Caco-2 (cell line): ENCODE data around the gene BROX. TPM values are rescaled to one million over a fixed set of nuclear protein-coding genes. Genes with fewer than 3 reads are reported as not detected.

Experiments
- BruUV-seq: library from RNA; stranded (reverse); fragments of 400-500 nt; replicated peaks from 2 replicates; lab custom pipeline; 2021; lab: Mats Ljungman, UMichigan
- CTCF ChIA-PET: fragments of 300-600 bp; sonication (Branson Sonifier 250); formaldehyde crosslinking; loops from one replicate; lab custom pipeline; 2022; ENCODE audit warnings: antibody characterized with exemption; lab: Charles Lee
- POLR2A ChIA-PET: fragments of 300-600 bp; sonication (Branson Sonifier 250); formaldehyde crosslinking; loops from one replicate; lab custom pipeline; 2022; ENCODE audit warnings: antibody characterized with exemption; lab: Charles Lee
- DNase-seq, 2 experiments: peaks; one replicate each; pipeline versions ENCODE4 v3.0.0 to v3.0.0-alpha.2; 2020 to 2022
- H3K27me3 ChIP-seq: replicated peaks from 2 replicates; pipeline ENCODE4 v1.6.0; 2011; ENCODE audit warnings: low read length; ENCODE audit not compliant: control insufficient read depth, insufficient read depth
- H3K36me3 ChIP-seq: 2 replicates; pipeline ENCODE4 v1.5.1; 2011; ENCODE audit warnings: low read length; ENCODE audit not compliant: control insufficient read depth, insufficient read depth
- H3K4me1 ChIP-seq: fragments of 250-450 bp; sonication (Bioruptor Pico); 2 replicates; pipeline ENCODE4 v1.5.1; 2020; ENCODE audit warnings: mild to moderate bottlenecking
- H3K4me3 ChIP-seq: 2 replicates; pipeline ENCODE4 v1.5.1; 2011; ENCODE audit warnings: low read depth, mild to moderate bottlenecking, control low read depth, low read length
- H3K9me3 ChIP-seq: fragments of 250-450 bp; sonication (Bioruptor Pico); 2 replicates; pipeline ENCODE4 v1.5.1; 2020; ENCODE audit warnings: mild to moderate bottlenecking, moderate library complexity
- H3K27ac Mint-ChIP-seq: one replicate; pipeline ENCODE4 v1.8.0; 2022; ENCODE audit warnings: mixed read lengths; ENCODE audit not compliant: unreplicated experiment
- H3K27me3 Mint-ChIP-seq: one replicate; pipeline ENCODE4 v1.8.0; 2022; ENCODE audit warnings: mixed read lengths; ENCODE audit not compliant: insufficient read depth, unreplicated experiment
- H3K36me3 Mint-ChIP-seq: one replicate; pipeline ENCODE4 v1.8.0; 2022; ENCODE audit warnings: mild to moderate bottlenecking, mixed read lengths; ENCODE audit not compliant: insufficient read depth, unreplicated experiment
- H3K4me1 Mint-ChIP-seq: one replicate; pipeline ENCODE4 v1.8.0; 2022; ENCODE audit warnings: low read depth, mixed read lengths; ENCODE audit not compliant: unreplicated experiment
- H3K4me3 Mint-ChIP-seq: one replicate; pipeline ENCODE4 v1.8.0; 2022; ENCODE audit warnings: mild to moderate bottlenecking, moderate library complexity, mixed read lengths; ENCODE audit not compliant: unreplicated experiment
- H3K9me3 Mint-ChIP-seq: one replicate; pipeline ENCODE4 v1.8.0; 2022; ENCODE audit warnings: mixed read lengths; ENCODE audit not compliant: unreplicated experiment
- intact Hi-C: fragments of 100-400 bp; cut with micrococcal nuclease; formaldehyde crosslinking; loops from one replicate; pipeline ENCODE4 v1.10.0; 2022; ENCODE audit not compliant: unreplicated experiment
- total RNA-seq: library from RNA; stranded (reverse); gene quantifications from 2 replicates; pipeline ENCODE4 v1.2.3, GENCODE V29; 2022
- TF ChIP-seq, protein P1 (sequence below), 2 experiments: fragments of 200-600 bp in 1 of 2; IDR thresholded peaks; 1 replicate in 1 of 2; 2 replicates in 1 of 2; pipeline versions ENCODE4 v1.5.1 to v1.8.0; 2011 to 2022; ENCODE audit warnings: antibody characterized with exemption in 1 of 2, control low read depth in 1 of 2, inconsistent platforms in 1 of 2, low read depth in 1 of 2, low read length in 1 of 2, mild to moderate bottlenecking in 1 of 2, moderate library complexity in 1 of 2; ENCODE audit not compliant: insufficient read depth in 1 of 2, severe bottlenecking in 1 of 2, unreplicated experiment in 1 of 2

Gene BROX
- total RNA-seq, 1 experiment from 2014 or later, result 31.9 TPM

DNA sequence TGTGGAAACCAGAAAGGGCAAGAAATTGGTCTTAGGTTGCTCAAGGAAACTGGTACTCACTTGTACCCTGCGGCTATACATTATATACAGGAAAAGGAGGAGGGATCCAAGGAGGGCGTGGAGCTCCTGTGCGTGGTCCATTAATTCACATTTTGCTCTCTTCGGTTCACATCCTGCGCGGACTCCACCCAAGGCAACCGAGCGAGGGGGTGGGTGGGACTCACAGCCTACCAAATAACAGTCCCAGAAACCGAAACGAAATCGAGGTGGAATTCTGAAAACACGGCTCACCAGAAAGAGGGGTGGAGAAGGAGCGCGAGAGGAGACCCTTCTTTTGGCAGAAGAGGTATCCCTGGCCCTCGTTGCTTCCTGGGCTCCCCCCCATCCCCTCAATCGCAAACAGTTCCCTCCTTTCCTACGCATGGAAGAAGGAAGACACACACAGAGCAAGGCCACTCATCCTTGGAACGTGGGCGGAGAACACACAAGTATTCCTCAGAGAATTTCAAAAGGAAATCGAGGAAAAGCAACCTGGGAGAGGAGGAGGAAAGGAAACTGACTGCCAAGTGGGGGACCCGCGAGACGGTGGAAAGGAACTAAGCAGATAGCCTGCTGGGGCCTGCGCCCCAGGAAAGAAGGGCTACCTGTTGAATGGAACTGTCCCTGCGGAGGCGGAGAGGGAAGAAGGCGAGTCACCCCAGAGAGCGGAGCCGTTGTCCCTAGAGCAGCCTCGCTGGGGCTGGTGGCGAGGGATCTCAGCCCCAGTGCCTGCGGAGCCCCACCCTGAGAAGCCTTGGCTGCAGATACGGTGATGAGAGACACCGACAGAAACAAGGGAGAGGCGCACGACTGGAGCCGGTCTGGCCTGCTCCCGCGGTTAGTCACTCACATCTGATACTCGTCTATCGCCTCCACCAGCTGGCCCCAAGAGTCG, 778 bp upstream of the BROX start:
- POLR2A ChIA-PET, result interaction anchor here (0.5 kb wide), 1 partner anchor 407 kb away, joined by 4 read pairs; no protein-coding TSS in a partner anchor
- Histone ChIP-seq H3K4me3 (peak overlapping the region; percentile 77), H3K4me1 (peaks cover 3% of the 10 kb centered on the region; the same call in 1 of the 2 replicates), H3K36me3 (no peaks in the 10 kb centered on the region), H3K9me3 (no peaks in the 10 kb centered on the region), H3K27me3 (no peaks in the 10 kb centered on the region)
- intact Hi-C loops, result no loop called here
- peak overlapping the region; percentile 97 for H3K27ac Mint-ChIP-seq
- H3K36me3 Mint-ChIP-seq, result peaks cover 26% of the 10 kb centered on the region
- TSS peak; percentile 49 for BruUV-seq
- no peaks in the 10 kb centered on the region for H3K4me1 Mint-ChIP-seq
- CTCF ChIA-PET, result no interaction called here
- no peaks in the 10 kb centered on the region for H3K9me3 Mint-ChIP-seq
- H3K27me3 Mint-ChIP-seq, result no peaks in the 10 kb centered on the region
- peak overlapping the region; percentile 99 for H3K4me3 Mint-ChIP-seq
- TF ChIP-seq, protein P1, sequence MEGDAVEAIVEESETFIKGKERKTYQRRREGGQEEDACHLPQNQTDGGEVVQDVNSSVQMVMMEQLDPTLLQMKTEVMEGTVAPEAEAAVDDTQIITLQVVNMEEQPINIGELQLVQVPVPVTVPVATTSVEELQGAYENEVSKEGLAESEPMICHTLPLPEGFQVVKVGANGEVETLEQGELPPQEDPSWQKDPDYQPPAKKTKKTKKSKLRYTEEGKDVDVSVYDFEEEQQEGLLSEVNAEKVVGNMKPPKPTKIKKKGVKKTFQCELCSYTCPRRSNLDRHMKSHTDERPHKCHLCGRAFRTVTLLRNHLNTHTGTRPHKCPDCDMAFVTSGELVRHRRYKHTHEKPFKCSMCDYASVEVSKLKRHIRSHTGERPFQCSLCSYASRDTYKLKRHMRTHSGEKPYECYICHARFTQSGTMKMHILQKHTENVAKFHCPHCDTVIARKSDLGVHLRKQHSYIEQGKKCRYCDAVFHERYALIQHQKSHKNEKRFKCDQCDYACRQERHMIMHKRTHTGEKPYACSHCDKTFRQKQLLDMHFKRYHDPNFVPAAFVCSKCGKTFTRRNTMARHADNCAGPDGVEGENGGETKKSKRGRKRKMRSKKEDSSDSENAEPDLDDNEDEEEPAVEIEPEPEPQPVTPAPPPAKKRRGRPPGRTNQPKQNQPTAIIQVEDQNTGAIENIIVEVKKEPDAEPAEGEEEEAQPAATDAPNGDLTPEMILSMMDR (IDR thresholded peaks at IDR 0.05; ENCODE audit: insufficient read depth in 1 of 2, low read depth in 1 of 2, low read length in 1 of 2, severe bottlenecking in 1 of 2, unreplicated experiment in 1 of 2), result no peak
- peak; percentile 59 to 64 for DNase-seq

- H3K36me3 Mint-ChIP-seq, result peaks cover 32% of the 10 kb centered on the region
- TF ChIP-seq, protein P1 (IDR thresholded peaks at IDR 0.05; ENCODE audit: insufficient read depth in 1 of 2, low read depth in 1 of 2, low read length in 1 of 2, severe bottlenecking in 1 of 2, unreplicated experiment in 1 of 2), result no peak
- Histone ChIP-seq H3K4me3 (peak overlapping the region; percentile 78), H3K4me1 (peaks cover 3% of the 10 kb centered on the region; the same call in 1 of the 2 replicates), H3K9me3 (no peaks in the 10 kb centered on the region), H3K36me3 (no peaks in the 10 kb centered on the region), H3K27me3 (no peaks in the 10 kb centered on the region)
- CTCF ChIA-PET, result interaction anchor here (1.2 kb wide), 1 partner anchor 420 kb away, joined by 5 read pairs; no protein-coding TSS in a partner anchor
- intact Hi-C loops, result loop anchor here (1.0 kb wide), 2 partner anchors 69 to 248 kb away; no protein-coding TSS in a partner anchor
- H3K9me3 Mint-ChIP-seq, result no peaks in the 10 kb centered on the region
- TSS peak; percentile 50 for BruUV-seq
- H3K4me1 Mint-ChIP-seq, result no peaks in the 10 kb centered on the region
- H3K4me3 Mint-ChIP-seq, result peak overlapping the region; percentile 99
- peak overlapping the region; percentile 97 for H3K27ac Mint-ChIP-seq
- POLR2A ChIA-PET, result interaction anchor here (0.5 to 1.2 kb wide), 2 partner anchors 69 to 420 kb away, joined by 3 to 6 read pairs; no protein-coding TSS in a partner anchor
- peak; percentile 93 to 95 for DNase-seq
- H3K27me3 Mint-ChIP-seq, result no peaks in the 10 kb centered on the region
These were observed 962 bp downstream of the BROX start for GRCh38 chr1:222713091-222713961.

DNA sequence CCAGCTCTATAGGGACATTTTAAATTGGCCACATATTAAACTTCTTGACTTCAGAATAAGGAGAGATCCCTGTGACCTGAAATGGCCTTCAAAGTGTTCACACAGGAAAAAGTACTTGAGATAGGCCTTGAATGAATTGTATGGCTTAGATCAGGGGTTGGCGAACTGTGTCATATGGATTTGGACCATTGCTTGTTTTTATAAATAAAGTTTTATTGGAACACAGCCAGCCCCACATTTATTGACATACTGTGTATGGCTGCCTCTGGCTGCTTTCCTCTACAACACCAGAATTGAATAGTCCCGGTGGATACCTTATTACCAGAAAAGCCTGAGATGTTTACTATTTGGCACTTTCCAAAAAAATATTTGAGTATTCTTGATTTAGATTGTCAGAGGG, 4.0 kb downstream of the BROX start:
- BruUV-seq, result no TSS peak

More for the DNA sequence above, 4.0 kb downstream of the BROX start:
- peaks cover 53% of the 10 kb centered on the region for H3K36me3 Mint-ChIP-seq
- POLR2A ChIA-PET, result no interaction called here
- no peaks in the 10 kb centered on the region for H3K4me1 Mint-ChIP-seq
- H3K27me3 ChIP-seq, result no peaks in the 10 kb centered on the region
- no peak overlapping the region for H3K4me3 ChIP-seq
- H3K27ac Mint-ChIP-seq, result no peak overlapping the region
- no peaks in the 10 kb centered on the region; the same call in 1 of the 2 replicates for H3K36me3 ChIP-seq
- no peak overlapping the region for H3K4me3 Mint-ChIP-seq
- no peaks in the 10 kb centered on the region for H3K9me3 ChIP-seq
- intact Hi-C loops, result no loop called here
- DNase-seq, result no peak
- no peaks in the 10 kb centered on the region for H3K4me1 ChIP-seq
- no peaks in the 10 kb centered on the region for H3K9me3 Mint-ChIP-seq
- TF ChIP-seq, protein P1 (IDR thresholded peaks at IDR 0.05; ENCODE audit: insufficient read depth in 1 of 2, low read depth in 1 of 2, low read length in 1 of 2, severe bottlenecking in 1 of 2, unreplicated experiment in 1 of 2), result no peak
- H3K27me3 Mint-ChIP-seq, result no peaks in the 10 kb centered on the region
- CTCF ChIA-PET, result no interaction called here
